IMR-90 (cell line): Measurements from ENCODE around the gene GVQW3. TPM values are rescaled to one million over a fixed set of nuclear protein-coding genes. Genes with fewer than 3 reads are reported as not detected.

Experiments
- ATAC-seq: fragments of 200-7000 bp; cut with Tn5 transposase; 2 replicates; pipeline ENCODE4 v1.9.1; 2020; ENCODE audit warnings: low read depth, mild to moderate bottlenecking, moderate library complexity
- BruUV-seq: library from RNA; stranded (reverse); fragments of 400-500 nt; replicated peaks from 2 replicates; lab custom pipeline; 2021; lab: Mats Ljungman, UMichigan
- CTCF ChIA-PET: fragments of 300-600 bp; formaldehyde crosslinking; extraction: SDS; loops from one replicate; lab custom pipeline; 2021; ENCODE audit warnings: antibody characterized with exemption; lab: Yijun Ruan, JAX
- POLR2A ChIA-PET: fragments of 300-600 bp; sonication (Branson Sonifier 250); formaldehyde crosslinking; loops from one replicate; lab custom pipeline; 2022; ENCODE audit warnings: antibody characterized with exemption; ENCODE audit not compliant: unreplicated experiment; lab: Charles Lee
- DNase-seq: peaks from one replicate; pipeline ENCODE4 v3.0.0; 2013
- H2AFZ ChIP-seq: replicated peaks from 2 replicates; pipeline ENCODE3; 2013; ENCODE audit warnings: low read length, mild to moderate bottlenecking; ENCODE audit not compliant: poor library complexity
- H2AK5ac ChIP-seq: 2 replicates; pipeline ENCODE4 v1.6.1; 2013; ENCODE audit warnings: low read depth, low read length, inconsistent platforms
- H2AK9ac ChIP-seq: replicated peaks from 2 replicates; pipeline ENCODE3; 2013; ENCODE audit warnings: mild to moderate bottlenecking, low read depth, low read length, moderate library complexity; ENCODE audit not compliant: poor library complexity
- H2BK120ac ChIP-seq: 2 replicates; pipeline ENCODE4 v1.6.1; 2013; ENCODE audit warnings: low read depth, low read length, inconsistent platforms
- H2BK15ac ChIP-seq: 3 replicates; pipeline ENCODE4 v1.6.1; 2013; ENCODE audit warnings: low read depth, low read length, inconsistent platforms
- H2BK20ac ChIP-seq: 2 replicates; pipeline ENCODE4 v1.6.1; 2013; ENCODE audit warnings: low read depth, mild to moderate bottlenecking, inconsistent platforms, low read length, moderate library complexity
- H2BK5ac ChIP-seq: 2 replicates; pipeline ENCODE4 v1.6.1; 2013; ENCODE audit warnings: mild to moderate bottlenecking, low read depth, low read length, inconsistent platforms; ENCODE audit not compliant: poor library complexity, severe bottlenecking
- H3K14ac ChIP-seq: replicated peaks from 2 replicates; pipeline ENCODE4 v1.6.1; 2013; ENCODE audit warnings: low read depth, low read length, inconsistent platforms
- H3K18ac ChIP-seq: 2 replicates; pipeline ENCODE4 v1.6.1; 2013; ENCODE audit warnings: low read depth, low read length, control low read depth
- H3K23ac ChIP-seq: 2 replicates; pipeline ENCODE4 v1.6.1; 2013; ENCODE audit warnings: low read depth, low read length, inconsistent platforms
- H3K27ac ChIP-seq: 2 replicates; pipeline ENCODE4 v1.5.1; 2013; ENCODE audit warnings: mild to moderate bottlenecking, control low read depth, low read length; ENCODE audit not compliant: insufficient read depth
- H3K27me3 ChIP-seq: 2 replicates; pipeline ENCODE4 v1.6.1; 2013; ENCODE audit warnings: low read length; ENCODE audit not compliant: control insufficient read depth, insufficient read depth
- H3K36me3 ChIP-seq: 2 replicates; pipeline ENCODE4 v1.6.1; 2013; ENCODE audit warnings: low read length, mixed read lengths; ENCODE audit not compliant: control insufficient read depth, insufficient read depth
- H3K4ac ChIP-seq: 2 replicates; pipeline ENCODE4 v1.6.1; 2013; ENCODE audit warnings: low read depth, low read length, inconsistent platforms
- H3K4me1 ChIP-seq: 2 replicates; pipeline ENCODE4 v1.6.1; 2013; ENCODE audit warnings: low read length, mixed read lengths; ENCODE audit not compliant: control insufficient read depth, insufficient read depth
- H3K4me2 ChIP-seq: 2 replicates; pipeline ENCODE4 v1.6.1; 2013; ENCODE audit warnings: low read depth, mild to moderate bottlenecking, control low read depth, low read length, moderate library complexity
- H3K4me3 ChIP-seq: 2 replicates; pipeline ENCODE4 v1.5.1; 2013; ENCODE audit warnings: low read depth, mild to moderate bottlenecking, control low read depth, low read length, moderate library complexity; ENCODE audit not compliant: insufficient read depth
- H3K56ac ChIP-seq: 2 replicates; pipeline ENCODE4 v1.6.1; 2013; ENCODE audit warnings: low read length, inconsistent platforms; ENCODE audit not compliant: insufficient read depth; ENCODE audit errors: extremely low read depth
- H3K79me1 ChIP-seq, 2 experiments: 2 replicates each; pipeline ENCODE4 v1.6.1; 2013; ENCODE audit warnings: low read length in 2 of 2, inconsistent platforms in 1 of 2, low read depth in 1 of 2
- H3K9ac ChIP-seq: 2 replicates; pipeline ENCODE4 v1.6.1; 2013; ENCODE audit warnings: low read depth, low read length, control low read depth
- H3K9me1 ChIP-seq: 2 replicates; pipeline ENCODE4 v1.6.1; 2013; ENCODE audit warnings: low read length, inconsistent platforms; ENCODE audit not compliant: insufficient read depth
- H3K9me3 ChIP-seq: 2 replicates; pipeline ENCODE4 v1.6.1; 2013; ENCODE audit warnings: low read length; ENCODE audit not compliant: control insufficient read depth, insufficient read depth
- H4K20me1 ChIP-seq: 2 replicates; pipeline ENCODE4 v1.6.1; 2013; ENCODE audit warnings: low read length, inconsistent platforms; ENCODE audit not compliant: insufficient read depth
- H4K5ac ChIP-seq: 2 replicates; pipeline ENCODE4 v1.6.1; 2013; ENCODE audit warnings: mild to moderate bottlenecking, low read depth, low read length, control low read depth
- H4K8ac ChIP-seq, 2 experiments: 2 replicates each; pipeline ENCODE4 v1.6.1; 2013; ENCODE audit warnings: low read depth in 2 of 2, low read length in 2 of 2, control low read depth in 1 of 2, inconsistent platforms in 1 of 2
- H4K91ac ChIP-seq: 2 replicates; pipeline ENCODE4 v1.6.1; 2013; ENCODE audit warnings: low read depth, low read length, inconsistent platforms; ENCODE audit not compliant: insufficient read depth
- BHLHE40 ChIP-seq: fragments of 150-350 bp; IDR thresholded peaks from 2 replicates; pipeline ENCODE4 v1.6.1; 2016; ENCODE audit warnings: mild to moderate bottlenecking, low read depth, low read length
- CEBPB ChIP-seq: IDR thresholded peaks from 2 replicates; pipeline ENCODE4 v1.6.1; 2012; ENCODE audit warnings: low read depth, low read length, improper control_type of control experiment
- CHD1 ChIP-seq: IDR thresholded peaks from 2 replicates; pipeline ENCODE4 v1.6.1; 2012; ENCODE audit warnings: low read depth, low read length, improper control_type of control experiment
- POLR2A ChIP-seq: IDR thresholded peaks from 2 replicates; pipeline ENCODE4 v1.6.1; 2012; ENCODE audit warnings: mild to moderate bottlenecking, low read depth, low read length
- RAD21 ChIP-seq: IDR thresholded peaks from 2 replicates; pipeline ENCODE4 v1.6.1; 2012; ENCODE audit warnings: low read length, improper control_type of control experiment
- RCOR1 ChIP-seq: IDR thresholded peaks from 2 replicates; pipeline ENCODE4 v1.6.1; 2012; ENCODE audit warnings: mild to moderate bottlenecking, low read length, improper control_type of control experiment; ENCODE audit not compliant: insufficient replicate concordance
- WGBS, 2 experiments: methylation state at CpG; one replicate each; pipeline versions ENCODE4 v1.1.5 to v1.1.7; 2013; ENCODE audit warnings: missing lambda C conversion rate in 2 of 2; ENCODE audit not compliant: insufficient read length in 1 of 2; ENCODE audit errors: extremely low coverage in 2 of 2; 5-methylcytosine and 5-hydroxymethylcytosine counted together
- dilution Hi-C: fragments of 300-500 bp; cut with HindIII; formaldehyde crosslinking; loops from one replicate; pipeline ENCODE4 v1.14.3; 2018; ENCODE audit warnings: low sequenced_read_pairs; ENCODE audit not compliant: unreplicated experiment
- in situ Hi-C: fragments of 300-500 bp; cut with MboI; formaldehyde crosslinking; loops from 3 replicates; pipeline ENCODE4 v1.14.3; 2019; ENCODE audit warnings: low sequenced_read_pairs, inconsistent platforms, mixed read lengths
- intact Hi-C: fragments of 100-400 bp; cut with micrococcal nuclease; formaldehyde crosslinking; loops from 2 replicates; pipeline ENCODE4 v1.10.0; 2022
- polyA plus RNA-seq, 3 experiments: library from polyadenylated mRNA; depleted of rRNA; stranded (reverse); fragments of >200 nt; gene quantifications; 2 replicates each; pipeline ENCODE4 v1.2.3, GENCODE V29; 2012; ENCODE audit warnings: low replicate concordance in 1 of 3
- total RNA-seq: library from RNA; depleted of rRNA; stranded (reverse); fragments of >200 nt; gene quantifications from 2 replicates; pipeline ENCODE4 v1.2.3, GENCODE V29; 2012
- TF ChIP-seq, protein P1 (sequence below): conservative IDR thresholded peaks from 2 replicates; pipeline ENCODE4 v1.5.1; 2012; ENCODE audit warnings: mild to moderate bottlenecking, low read depth, low read length, improper control_type of control experiment
- TF ChIP-seq, protein P2 (sequence below): fragments of 150-350 bp; IDR thresholded peaks from 2 replicates; pipeline ENCODE4 v1.6.1; 2016; ENCODE audit warnings: low read depth, mild to moderate bottlenecking, low read length, moderate library complexity, borderline replicate concordance

Gene GVQW3
- total and polyA plus RNA-seq, 2 of the 4 experiments (the other 2 are of a cell fraction) = 0.96 to 1.1 TPM

DNA sequence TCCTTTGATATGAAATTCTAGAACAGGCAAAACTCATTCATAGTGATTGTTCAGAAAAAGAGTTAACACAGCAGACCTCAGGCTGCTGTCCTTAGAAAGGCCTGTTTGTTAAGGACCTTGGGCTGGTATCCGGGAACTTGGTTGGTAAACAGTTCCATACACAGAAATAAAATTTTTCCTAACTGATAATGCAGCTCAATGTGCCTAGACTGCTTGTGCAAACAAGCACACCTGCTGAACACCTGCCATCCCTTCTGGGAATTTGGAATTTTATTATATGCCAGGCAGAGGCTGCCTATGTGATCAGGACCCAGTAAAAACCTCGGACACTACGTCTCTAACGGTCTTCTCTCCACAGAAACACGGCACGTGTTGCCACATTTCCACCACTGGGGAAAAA, 11.7 kb upstream of the GVQW3 start:
- peaks cover 4% of the 10 kb centered on the region for H3K4me1 ChIP-seq
- H3K27ac ChIP-seq = no peak overlapping the region
- H3K9ac ChIP-seq = no peak overlapping the region; the same call in 1 of the 2 replicates
- H2AK9ac ChIP-seq = no peak overlapping the region
- no peak overlapping the region for H4K5ac ChIP-seq
- peaks cover 25 to 68% of the 10 kb centered on the region in 2 experiments for H3K79me1 ChIP-seq
- H3K18ac ChIP-seq = no peak overlapping the region
- no peak overlapping the region for H2BK15ac ChIP-seq
- H2AFZ ChIP-seq = no peak overlapping the region
- H4K8ac ChIP-seq = no peak overlapping the region
- DNase-seq = no peak
- H2BK20ac ChIP-seq = no peak overlapping the region
- intact Hi-C loops (no loop called here), dilution Hi-C loops (no loop called here), in situ Hi-C loops (no loop called here)
- no peak overlapping the region for H3K14ac ChIP-seq
- H3K23ac ChIP-seq = no peak overlapping the region
- H2BK120ac ChIP-seq = no peak overlapping the region
- no peak overlapping the region for H3K4me3 ChIP-seq
- H3K56ac ChIP-seq = no peak overlapping the region
- peaks cover 2% of the 10 kb centered on the region; the same call in 1 of the 2 replicates for H3K36me3 ChIP-seq
- H2BK5ac ChIP-seq = no peak overlapping the region
- H4K91ac ChIP-seq = no peak overlapping the region
- no peaks in the 10 kb centered on the region for H3K9me3 ChIP-seq
- no peak overlapping the region for H3K4me2 ChIP-seq
- BruUV-seq = no TSS peak
- WGBS, 2 experiments = 91% methylated on average over 5 of the region's 6 CpGs; no CpG with 5 or more reads in 1 of the 2 experiments
- no peak overlapping the region for H3K4ac ChIP-seq
- H4K20me1 ChIP-seq = peaks cover 39% of the 10 kb centered on the region
- 0 out of 2 replicates have a peak overlapping the region, but pooled peaks have one; percentile 15 for H2AK5ac ChIP-seq
- CTCF ChIA-PET = no interaction called here
- no peaks in the 10 kb centered on the region for H3K27me3 ChIP-seq
- ATAC-seq = no peak
- peaks cover 13% of the 10 kb centered on the region for H3K9me1 ChIP-seq
- POLR2A ChIA-PET = no interaction called here
- TF ChIP-seq CHD1 (no peak), RAD21 (no peak), RCOR1 (no peak), BHLHE40 (no peak), POLR2A (no peak), CEBPB (no peak)
- TF ChIP-seq, protein P1, sequence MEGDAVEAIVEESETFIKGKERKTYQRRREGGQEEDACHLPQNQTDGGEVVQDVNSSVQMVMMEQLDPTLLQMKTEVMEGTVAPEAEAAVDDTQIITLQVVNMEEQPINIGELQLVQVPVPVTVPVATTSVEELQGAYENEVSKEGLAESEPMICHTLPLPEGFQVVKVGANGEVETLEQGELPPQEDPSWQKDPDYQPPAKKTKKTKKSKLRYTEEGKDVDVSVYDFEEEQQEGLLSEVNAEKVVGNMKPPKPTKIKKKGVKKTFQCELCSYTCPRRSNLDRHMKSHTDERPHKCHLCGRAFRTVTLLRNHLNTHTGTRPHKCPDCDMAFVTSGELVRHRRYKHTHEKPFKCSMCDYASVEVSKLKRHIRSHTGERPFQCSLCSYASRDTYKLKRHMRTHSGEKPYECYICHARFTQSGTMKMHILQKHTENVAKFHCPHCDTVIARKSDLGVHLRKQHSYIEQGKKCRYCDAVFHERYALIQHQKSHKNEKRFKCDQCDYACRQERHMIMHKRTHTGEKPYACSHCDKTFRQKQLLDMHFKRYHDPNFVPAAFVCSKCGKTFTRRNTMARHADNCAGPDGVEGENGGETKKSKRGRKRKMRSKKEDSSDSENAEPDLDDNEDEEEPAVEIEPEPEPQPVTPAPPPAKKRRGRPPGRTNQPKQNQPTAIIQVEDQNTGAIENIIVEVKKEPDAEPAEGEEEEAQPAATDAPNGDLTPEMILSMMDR = no peak
- TF ChIP-seq, protein P2, sequence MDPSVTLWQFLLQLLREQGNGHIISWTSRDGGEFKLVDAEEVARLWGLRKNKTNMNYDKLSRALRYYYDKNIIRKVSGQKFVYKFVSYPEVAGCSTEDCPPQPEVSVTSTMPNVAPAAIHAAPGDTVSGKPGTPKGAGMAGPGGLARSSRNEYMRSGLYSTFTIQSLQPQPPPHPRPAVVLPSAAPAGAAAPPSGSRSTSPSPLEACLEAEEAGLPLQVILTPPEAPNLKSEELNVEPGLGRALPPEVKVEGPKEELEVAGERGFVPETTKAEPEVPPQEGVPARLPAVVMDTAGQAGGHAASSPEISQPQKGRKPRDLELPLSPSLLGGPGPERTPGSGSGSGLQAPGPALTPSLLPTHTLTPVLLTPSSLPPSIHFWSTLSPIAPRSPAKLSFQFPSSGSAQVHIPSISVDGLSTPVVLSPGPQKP = no peak
